KMS-11 (cell line): Measurements from ENCODE around the gene ARFIP2.

Source experiments
- H2AFZ ChIP-seq: fragments of 200-600 bp; sonication (generic); 2 replicates; pipeline ENCODE4 v1.6.1; 2016; ENCODE audit warnings: antibody characterized with exemption, mixed run types, low read depth
- H3K27ac ChIP-seq: fragments of 200-600 bp; sonication (generic); 2 replicates; pipeline ENCODE4 v1.6.1; 2016; ENCODE audit warnings: mild to moderate bottlenecking, mixed run types
- H3K27me3 ChIP-seq: fragments of 200-600 bp; sonication (generic); 2 replicates; pipeline ENCODE4 v1.6.1; 2017; ENCODE audit warnings: mild to moderate bottlenecking, low read depth, mixed run types, moderate library complexity; ENCODE audit not compliant: insufficient read depth
- H3K36me3 ChIP-seq: fragments of 200-600 bp; sonication (generic); 2 replicates; pipeline ENCODE4 v1.6.1; 2017; ENCODE audit warnings: mild to moderate bottlenecking, mixed run types; ENCODE audit not compliant: insufficient read depth
- H3K4me1 ChIP-seq: fragments of 200-600 bp; sonication (generic); 2 replicates; pipeline ENCODE4 v1.6.1; 2016; ENCODE audit warnings: mild to moderate bottlenecking, low read depth, mixed run types; ENCODE audit not compliant: poor library complexity, severe bottlenecking
- H3K4me2 ChIP-seq: fragments of 200-600 bp; sonication (generic); 2 replicates; pipeline ENCODE4 v1.7.0; 2016; ENCODE audit warnings: mild to moderate bottlenecking, mixed run types
- H3K4me3 ChIP-seq: fragments of 200-600 bp; sonication (generic); IDR thresholded peaks from 2 replicates; pipeline ENCODE4 v1.6.1; 2017; ENCODE audit warnings: low read depth, low read length, mixed read lengths; ENCODE audit not compliant: insufficient read depth
- H3K79me2 ChIP-seq: fragments of 200-600 bp; sonication (generic); 2 replicates; pipeline ENCODE4 v1.6.1; 2016; ENCODE audit warnings: low read depth, mixed run types; ENCODE audit not compliant: insufficient read depth
- H3K9ac ChIP-seq: fragments of 200-600 bp; sonication (generic); 2 replicates; pipeline ENCODE4 v1.6.1; 2016; ENCODE audit warnings: mild to moderate bottlenecking, mixed run types
- H4K20me1 ChIP-seq: fragments of 200-600 bp; sonication (generic); 2 replicates; pipeline ENCODE4 v1.6.1; 2016; ENCODE audit warnings: mild to moderate bottlenecking, mixed run types; ENCODE audit not compliant: insufficient read depth
- TF ChIP-seq, protein P1 (sequence below): fragments of 200-600 bp; sonication (generic); conservative IDR thresholded peaks from 2 replicates; pipeline ENCODE4 v1.6.1; 2017; ENCODE audit warnings: low read depth, mild to moderate bottlenecking, antibody characterized with exemption, low read length, moderate library complexity, mixed read lengths

Gene ARFIP2

DNA sequence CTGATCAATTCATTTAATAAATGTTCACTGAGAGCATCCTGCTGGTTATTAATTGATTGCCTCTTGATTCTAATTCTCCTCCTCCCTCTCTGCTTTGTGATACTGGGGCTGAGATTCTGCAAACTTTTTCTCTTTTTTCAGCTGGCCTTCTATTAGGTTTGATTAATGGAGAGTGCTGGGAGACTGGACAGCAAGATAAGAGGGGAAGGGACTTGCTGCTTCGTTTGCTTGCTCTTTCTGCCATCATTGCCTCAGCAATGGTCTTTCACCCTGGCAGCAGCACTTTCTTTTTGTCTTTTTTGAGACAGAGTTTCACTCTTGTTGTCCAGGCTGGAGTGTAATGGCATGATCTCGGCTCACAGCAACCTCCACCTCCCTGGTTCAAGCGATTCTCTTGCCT lies 23.0 kb upstream of the ARFIP2 start:
- no peak overlapping the region for H3K4me3 ChIP-seq
- H3K9ac ChIP-seq, result no peak overlapping the region
- H3K27ac ChIP-seq, result no peak overlapping the region
- no peaks in the 10 kb centered on the region for H3K79me2 ChIP-seq
- no peaks in the 10 kb centered on the region for H3K27me3 ChIP-seq
- H3K4me1 ChIP-seq, result no peaks in the 10 kb centered on the region
- H2AFZ ChIP-seq, result no peak overlapping the region
- H3K4me2 ChIP-seq, result no peak overlapping the region
- H4K20me1 ChIP-seq, result no peaks in the 10 kb centered on the region
- H3K36me3 ChIP-seq, result no peaks in the 10 kb centered on the region
- TF ChIP-seq, protein P1, sequence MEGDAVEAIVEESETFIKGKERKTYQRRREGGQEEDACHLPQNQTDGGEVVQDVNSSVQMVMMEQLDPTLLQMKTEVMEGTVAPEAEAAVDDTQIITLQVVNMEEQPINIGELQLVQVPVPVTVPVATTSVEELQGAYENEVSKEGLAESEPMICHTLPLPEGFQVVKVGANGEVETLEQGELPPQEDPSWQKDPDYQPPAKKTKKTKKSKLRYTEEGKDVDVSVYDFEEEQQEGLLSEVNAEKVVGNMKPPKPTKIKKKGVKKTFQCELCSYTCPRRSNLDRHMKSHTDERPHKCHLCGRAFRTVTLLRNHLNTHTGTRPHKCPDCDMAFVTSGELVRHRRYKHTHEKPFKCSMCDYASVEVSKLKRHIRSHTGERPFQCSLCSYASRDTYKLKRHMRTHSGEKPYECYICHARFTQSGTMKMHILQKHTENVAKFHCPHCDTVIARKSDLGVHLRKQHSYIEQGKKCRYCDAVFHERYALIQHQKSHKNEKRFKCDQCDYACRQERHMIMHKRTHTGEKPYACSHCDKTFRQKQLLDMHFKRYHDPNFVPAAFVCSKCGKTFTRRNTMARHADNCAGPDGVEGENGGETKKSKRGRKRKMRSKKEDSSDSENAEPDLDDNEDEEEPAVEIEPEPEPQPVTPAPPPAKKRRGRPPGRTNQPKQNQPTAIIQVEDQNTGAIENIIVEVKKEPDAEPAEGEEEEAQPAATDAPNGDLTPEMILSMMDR, result no peak

DNA sequence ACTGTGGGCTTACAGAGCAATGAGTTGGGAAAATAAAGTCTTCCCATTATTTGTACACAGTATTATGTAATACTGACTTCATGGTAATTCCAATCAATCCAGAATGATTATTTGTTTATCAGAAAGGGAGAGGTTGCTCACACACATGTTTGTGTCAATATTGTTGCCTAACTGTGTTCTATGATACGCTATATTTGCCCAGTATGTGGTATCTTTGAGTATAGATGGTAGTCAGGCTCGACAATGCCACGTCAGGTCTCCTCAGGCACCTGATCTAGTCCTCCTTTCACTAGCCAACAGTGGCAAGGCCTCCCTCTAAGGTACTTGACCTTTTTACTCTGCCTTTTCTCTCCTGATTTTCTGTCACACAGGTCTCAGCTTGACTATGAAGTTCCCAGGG lies 21.3 kb upstream of the ARFIP2 start:
- Histone ChIP-seq H2AFZ (no peak overlapping the region), H3K4me2 (no peak overlapping the region), H3K9ac (no peak overlapping the region), H3K4me1 (no peaks in the 10 kb centered on the region), H3K4me3 (no peak overlapping the region), H4K20me1 (no peaks in the 10 kb centered on the region), H3K27ac (no peak overlapping the region), H3K79me2 (no peaks in the 10 kb centered on the region), H3K36me3 (no peaks in the 10 kb centered on the region), H3K27me3 (no peaks in the 10 kb centered on the region)
- TF ChIP-seq, protein P1, result no peak

DNA sequence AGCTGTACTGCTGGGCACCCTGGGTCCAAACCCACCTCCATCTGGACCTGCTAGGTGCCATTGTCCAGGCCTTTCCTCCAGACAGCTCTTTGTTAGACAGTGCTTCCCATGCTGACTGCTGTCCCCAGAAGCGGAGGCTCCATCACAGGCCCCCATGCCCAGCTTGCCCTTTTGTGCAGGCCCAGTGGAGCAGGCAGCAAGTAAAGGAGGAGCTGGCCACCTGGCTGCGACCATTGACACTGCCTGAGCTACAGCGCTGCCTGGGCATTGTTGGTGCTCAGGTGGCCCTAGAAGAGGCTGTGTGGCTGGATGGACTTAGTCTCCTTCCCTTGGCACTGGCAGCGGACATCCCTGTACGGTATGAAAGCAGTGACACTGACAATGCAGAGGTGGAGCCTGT lies 17.4 kb upstream of the ARFIP2 start:
- TF ChIP-seq, protein P1, result no peak
- no peaks in the 10 kb centered on the region for H4K20me1 ChIP-seq

DNA sequence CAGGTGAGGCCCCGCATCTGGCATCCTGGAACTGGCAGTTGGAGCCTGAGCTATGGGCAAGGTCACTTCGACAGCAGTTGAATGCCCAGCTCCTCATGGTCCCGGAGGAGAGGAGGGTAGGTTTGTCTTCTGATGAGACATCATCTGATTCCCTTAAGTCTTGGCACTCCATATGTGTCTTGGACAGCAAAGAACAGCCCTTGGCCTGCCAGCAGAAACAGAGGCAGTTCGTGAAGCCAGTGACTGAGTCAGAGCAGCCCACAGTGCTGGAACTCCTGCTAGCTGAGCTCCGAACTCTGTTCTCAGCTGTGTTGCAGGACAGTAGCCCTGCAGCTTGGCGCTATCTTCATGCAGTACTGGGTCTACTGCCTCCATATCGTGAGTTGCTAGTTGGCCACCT lies 17.0 kb upstream of the ARFIP2 start:
- Histone ChIP-seq H4K20me1 (no peaks in the 10 kb centered on the region), H3K4me2 (no peak overlapping the region), H3K79me2 (no peaks in the 10 kb centered on the region), H3K27me3 (no peaks in the 10 kb centered on the region), H3K36me3 (no peaks in the 10 kb centered on the region), H2AFZ (no peak overlapping the region), H3K27ac (no peak overlapping the region), H3K4me1 (no peaks in the 10 kb centered on the region), H3K4me3 (no peak overlapping the region), H3K9ac (no peak overlapping the region)
- TF ChIP-seq, protein P1, result no peak

More for the DNA sequence above, 17.4 kb upstream of the ARFIP2 start:
- no peak overlapping the region for H3K27ac ChIP-seq
- no peaks in the 10 kb centered on the region for H3K79me2 ChIP-seq
- no peaks in the 10 kb centered on the region for H3K27me3 ChIP-seq
- H3K36me3 ChIP-seq, result no peaks in the 10 kb centered on the region
- no peak overlapping the region for H3K4me3 ChIP-seq
- H2AFZ ChIP-seq, result no peak overlapping the region
- no peak overlapping the region for H3K9ac ChIP-seq
- no peaks in the 10 kb centered on the region for H3K4me1 ChIP-seq
- H3K4me2 ChIP-seq, result no peak overlapping the region
